ENCODE measurements around the gene ZMYND8.

DNA sequence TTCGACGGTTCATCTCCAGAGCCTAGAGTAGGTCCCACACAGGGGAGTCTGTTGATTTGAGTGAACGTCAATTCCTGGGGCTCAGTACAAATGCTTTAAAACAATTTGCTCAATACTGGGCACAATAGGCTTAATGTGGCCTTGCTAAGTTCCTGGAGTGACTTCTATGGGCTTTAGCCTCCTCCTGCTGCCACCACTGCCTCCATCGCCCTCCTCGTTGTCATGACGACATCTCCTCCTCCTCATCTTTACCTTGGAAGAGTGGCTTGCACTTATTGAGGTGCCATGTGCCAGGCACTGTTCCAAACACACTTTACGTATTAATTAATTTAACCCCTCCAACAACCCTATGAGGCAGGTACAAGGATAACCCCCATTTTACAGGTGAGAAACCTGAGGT is 11.8 kb upstream of the ZMYND8 start:
- TF ChIP-seq, protein P1, sequence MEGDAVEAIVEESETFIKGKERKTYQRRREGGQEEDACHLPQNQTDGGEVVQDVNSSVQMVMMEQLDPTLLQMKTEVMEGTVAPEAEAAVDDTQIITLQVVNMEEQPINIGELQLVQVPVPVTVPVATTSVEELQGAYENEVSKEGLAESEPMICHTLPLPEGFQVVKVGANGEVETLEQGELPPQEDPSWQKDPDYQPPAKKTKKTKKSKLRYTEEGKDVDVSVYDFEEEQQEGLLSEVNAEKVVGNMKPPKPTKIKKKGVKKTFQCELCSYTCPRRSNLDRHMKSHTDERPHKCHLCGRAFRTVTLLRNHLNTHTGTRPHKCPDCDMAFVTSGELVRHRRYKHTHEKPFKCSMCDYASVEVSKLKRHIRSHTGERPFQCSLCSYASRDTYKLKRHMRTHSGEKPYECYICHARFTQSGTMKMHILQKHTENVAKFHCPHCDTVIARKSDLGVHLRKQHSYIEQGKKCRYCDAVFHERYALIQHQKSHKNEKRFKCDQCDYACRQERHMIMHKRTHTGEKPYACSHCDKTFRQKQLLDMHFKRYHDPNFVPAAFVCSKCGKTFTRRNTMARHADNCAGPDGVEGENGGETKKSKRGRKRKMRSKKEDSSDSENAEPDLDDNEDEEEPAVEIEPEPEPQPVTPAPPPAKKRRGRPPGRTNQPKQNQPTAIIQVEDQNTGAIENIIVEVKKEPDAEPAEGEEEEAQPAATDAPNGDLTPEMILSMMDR (IDR thresholded peaks at IDR 0.05; ENCODE audit: borderline replicate concordance, extremely low read depth, low read length, poor library complexity, severe bottlenecking) = no peak
- TF ChIP-seq EZH2 (IDR thresholded peaks at IDR 0.05; ENCODE audit: borderline replicate concordance, low read depth, low read length, severe bottlenecking) = no peak

Measured in DND-41 (cell line).